Breast epithelium (tissue), 4 donors: ENCODE data around the gene SLC15A1. TPM values are rescaled to one million over a fixed set of nuclear protein-coding genes. Genes with fewer than 3 reads are reported as not detected.

Experiments
- DNase-seq, 2 donors: peaks; one replicate each; pipeline ENCODE4 v3.0.0-alpha.2; 2019; ENCODE audit warnings: low spot score in 2 of 2
- H3K27ac ChIP-seq, 2 donors: fragments of 200-600 bp; sonication (generic) in 1 of 2; one replicate each; pipeline ENCODE4 v1.5.1; 2016 to 2019; ENCODE audit warnings: mild to moderate bottlenecking in 1 of 2
- H3K27me3 ChIP-seq, 2 donors: fragments of 200-600 bp; sonication (generic) in 1 of 2; one replicate each; pipeline versions ENCODE4 v1.5.1 to v1.6.0; 2017 to 2019; ENCODE audit warnings: control low read depth in 1 of 2, mild to moderate bottlenecking in 1 of 2
- H3K36me3 ChIP-seq: fragments of 200-600 bp; one replicate; pipeline ENCODE4 v1.5.1; 2019
- H3K4me1 ChIP-seq, 2 donors: fragments of 200-600 bp; sonication (generic); one replicate each; pipeline ENCODE4 v1.5.1; 2016 to 2019; ENCODE audit warnings: control low read depth in 1 of 2
- H3K4me3 ChIP-seq, 3 donors: fragments of 200-600 bp; sonication (generic); 1 replicate in 2 of 3; 2 replicates in 1 of 3; pipeline ENCODE4 v1.5.1; 2016 to 2019; ENCODE audit warnings: mild to moderate bottlenecking in 3 of 3, moderate library complexity in 2 of 3
- H3K9me3 ChIP-seq, 2 donors: fragments of 200-600 bp; sonication (generic) in 1 of 2; one replicate each; pipeline ENCODE4 v1.5.1; 2016 to 2019; ENCODE audit warnings: control low read depth in 1 of 2
- POLR2A ChIP-seq: fragments of 450-650 bp; IDR thresholded peaks from one replicate; pipeline ENCODE4 v1.6.1; 2016; ENCODE audit warnings: antibody characterized with exemption, mild to moderate bottlenecking, moderate library complexity
- POLR2AphosphoS5 ChIP-seq, 3 donors: sonication (generic); formaldehyde crosslinking; IDR thresholded peaks; one replicate each; pipeline ENCODE4 v1.6.1; 2017; ENCODE audit warnings: antibody characterized with exemption in 3 of 3
- intact Hi-C: fragments of 100-400 bp; cut with DNase I; formaldehyde crosslinking; loops from one replicate; pipeline ENCODE4 v1.15.1; 2023; ENCODE audit warnings: low total_unique reads
- total RNA-seq, 3 donors: library from RNA; depleted of rRNA; stranded (reverse); fragments of >200 nt; gene quantifications; one replicate each; pipeline ENCODE4 v1.1.0, GENCODE V29; 2016
- TF ChIP-seq, protein P1 (sequence below), 3 donors: fragments of 450-650 bp; IDR thresholded peaks; one replicate each; pipeline ENCODE4 v1.5.1; 2016 to 2017; ENCODE audit warnings: antibody characterized with exemption in 3 of 3, mild to moderate bottlenecking in 3 of 3, moderate library complexity in 3 of 3

The SLC15A1 gene
- total RNA-seq, 3 donors from 2014 or later: 1.3 TPM; not detected in 2

GRCh38 chr13:98766697-98767096, 14.2 kb upstream of the SLC15A1 start:
- no peak overlapping the region for H3K27ac ChIP-seq
- TF ChIP-seq, protein P1, sequence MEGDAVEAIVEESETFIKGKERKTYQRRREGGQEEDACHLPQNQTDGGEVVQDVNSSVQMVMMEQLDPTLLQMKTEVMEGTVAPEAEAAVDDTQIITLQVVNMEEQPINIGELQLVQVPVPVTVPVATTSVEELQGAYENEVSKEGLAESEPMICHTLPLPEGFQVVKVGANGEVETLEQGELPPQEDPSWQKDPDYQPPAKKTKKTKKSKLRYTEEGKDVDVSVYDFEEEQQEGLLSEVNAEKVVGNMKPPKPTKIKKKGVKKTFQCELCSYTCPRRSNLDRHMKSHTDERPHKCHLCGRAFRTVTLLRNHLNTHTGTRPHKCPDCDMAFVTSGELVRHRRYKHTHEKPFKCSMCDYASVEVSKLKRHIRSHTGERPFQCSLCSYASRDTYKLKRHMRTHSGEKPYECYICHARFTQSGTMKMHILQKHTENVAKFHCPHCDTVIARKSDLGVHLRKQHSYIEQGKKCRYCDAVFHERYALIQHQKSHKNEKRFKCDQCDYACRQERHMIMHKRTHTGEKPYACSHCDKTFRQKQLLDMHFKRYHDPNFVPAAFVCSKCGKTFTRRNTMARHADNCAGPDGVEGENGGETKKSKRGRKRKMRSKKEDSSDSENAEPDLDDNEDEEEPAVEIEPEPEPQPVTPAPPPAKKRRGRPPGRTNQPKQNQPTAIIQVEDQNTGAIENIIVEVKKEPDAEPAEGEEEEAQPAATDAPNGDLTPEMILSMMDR (IDR thresholded peaks at IDR 0.05): no peak
- TF ChIP-seq POLR2AphosphoS5 (IDR thresholded peaks at IDR 0.05) (no peak), POLR2A (no peak)
- H3K9me3 ChIP-seq: no peaks in the 10 kb centered on the region
- no peaks in the 10 kb centered on the region for H3K36me3 ChIP-seq
- no peaks in the 10 kb centered on the region for H3K27me3 ChIP-seq
- H3K4me3 ChIP-seq: no peak overlapping the region
- no peaks in the 10 kb centered on the region for H3K4me1 ChIP-seq
- no peak for DNase-seq
- intact Hi-C loops: loop anchor here (2.0 kb wide), 1 partner anchor 66 kb away; no protein-coding TSS in a partner anchor

- intact Hi-C loops: loop anchor here (2.0 kb wide), 1 partner anchor 65 kb away; no protein-coding TSS in a partner anchor
- H3K27ac ChIP-seq: no peak overlapping the region
- TF ChIP-seq POLR2AphosphoS5 (IDR thresholded peaks at IDR 0.05) (no peak), POLR2A (no peak)
- TF ChIP-seq, protein P1 (IDR thresholded peaks at IDR 0.05): no peak
- H3K9me3 ChIP-seq: no peaks in the 10 kb centered on the region
- no peaks in the 10 kb centered on the region for H3K36me3 ChIP-seq
- no peak for DNase-seq
- H3K27me3 ChIP-seq: no peaks in the 10 kb centered on the region
- H3K4me3 ChIP-seq: no peak overlapping the region
- no peaks in the 10 kb centered on the region for H3K4me1 ChIP-seq
These were observed 13.6 kb upstream of the SLC15A1 start for GRCh38 chr13:98765996-98766519.

GRCh38 chr13:98761986-98762616, 9.6 kb upstream of the SLC15A1 start:
- Histone ChIP-seq H3K4me3 (peak overlapping the region in 2 of 3 donors; percentile 34 to 45), H3K27ac (no peak overlapping the region)

DNA sequence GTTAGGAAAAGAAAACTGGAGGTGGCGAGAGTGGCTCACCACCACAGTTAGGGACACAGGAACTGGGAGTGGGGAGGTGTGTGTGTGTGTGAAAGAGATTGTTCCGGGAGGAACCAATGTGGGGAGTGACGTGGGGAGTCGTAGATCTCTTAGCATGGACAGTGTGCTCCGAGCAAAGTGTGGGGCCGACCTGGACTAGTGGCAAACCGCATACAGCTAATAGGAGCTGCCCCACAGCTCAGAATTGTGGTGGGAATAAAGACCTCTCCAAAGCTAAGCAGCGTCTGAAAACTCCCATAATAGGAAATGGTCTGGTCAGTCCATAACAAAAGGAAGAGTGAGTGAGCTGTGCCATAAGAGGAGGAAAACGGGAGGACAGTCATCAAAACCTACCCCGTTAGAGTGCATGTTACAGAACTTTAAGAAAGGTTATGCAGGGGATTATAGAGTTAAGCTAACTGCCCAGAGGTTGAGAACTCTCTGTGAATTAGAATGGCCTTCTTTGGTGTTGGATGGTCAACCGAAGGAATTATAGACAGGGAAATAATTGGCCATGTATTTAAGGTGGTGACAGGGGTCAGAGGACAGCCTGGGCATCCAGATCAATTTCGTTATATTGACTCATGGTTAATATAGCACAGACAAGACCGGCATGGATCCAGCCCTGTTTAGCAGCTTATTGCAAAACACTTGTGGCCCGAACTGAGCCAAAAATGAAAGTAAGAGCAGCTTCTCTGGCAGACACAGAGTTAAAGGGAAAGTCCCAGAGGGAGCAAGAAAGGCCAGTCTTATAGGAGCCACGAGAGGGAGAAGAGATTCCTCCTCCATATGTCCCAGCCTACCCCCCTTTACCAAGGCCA, 8.9 kb upstream of the SLC15A1 start:
- Histone ChIP-seq H3K27me3 (no peaks in the 10 kb centered on the region), H3K27ac (no peak overlapping the region), H3K9me3 (no peaks in the 10 kb centered on the region), H3K4me3 (peak overlapping the region in 2 of 3 donors; percentile 34 to 45), H3K36me3 (no peaks in the 10 kb centered on the region), H3K4me1 (no peaks in the 10 kb centered on the region)
- TF ChIP-seq, protein P1 (IDR thresholded peaks at IDR 0.05): no peak
- no peak for TF ChIP-seq POLR2AphosphoS5 (IDR thresholded peaks at IDR 0.05)
- TF ChIP-seq POLR2A: no peak
- no peak for DNase-seq
- intact Hi-C loops: no loop called here

More at GRCh38 chr13:98761986-98762616, 9.6 kb upstream of the SLC15A1 start:
- DNase-seq: no peak
- H3K9me3 ChIP-seq: no peaks in the 10 kb centered on the region
- intact Hi-C loops: no loop called here
- no peaks in the 10 kb centered on the region for H3K27me3 ChIP-seq
- no peak for TF ChIP-seq POLR2A
- TF ChIP-seq POLR2AphosphoS5 (IDR thresholded peaks at IDR 0.05): no peak
- TF ChIP-seq, protein P1 (IDR thresholded peaks at IDR 0.05): no peak
- H3K36me3 ChIP-seq: no peaks in the 10 kb centered on the region
- H3K4me1 ChIP-seq: no peaks in the 10 kb centered on the region
